ENCODE results near the gene PBX4. TPM values are rescaled to one million over a fixed set of nuclear protein-coding genes. Genes with fewer than 3 reads are reported as not detected.

The PBX4 gene
- total and polyA plus RNA-seq, 2 experiments from 2014 or later = 3.2 to 4.3 TPM

DNA sequence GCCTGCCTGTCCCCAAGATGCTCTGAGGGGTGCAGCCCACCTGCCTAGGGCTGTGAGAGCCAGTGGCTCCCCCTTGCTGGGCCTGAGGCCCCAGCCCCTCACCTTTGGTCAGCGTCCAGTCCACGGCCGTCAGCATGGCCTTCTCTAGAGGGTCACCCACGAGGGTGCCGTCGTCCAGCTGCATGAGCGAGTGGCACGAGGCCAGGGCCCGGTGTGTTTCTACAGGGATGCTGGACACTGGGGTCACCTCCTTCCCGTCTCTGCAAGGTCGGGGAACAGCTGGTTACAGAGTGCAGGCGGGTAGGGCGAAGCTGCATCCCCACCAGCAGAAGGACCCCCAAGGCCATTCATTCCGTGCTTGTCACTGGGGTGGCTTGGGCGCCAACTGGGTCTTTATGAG, 36.0 kb upstream of the PBX4 start:
- H3K79me2 ChIP-seq = peaks cover 2% of the 10 kb centered on the region
- H3K27me3 ChIP-seq = no peaks in the 10 kb centered on the region
- H3K4me1 ChIP-seq (ENCODE audit: insufficient read depth) = no peaks in the 10 kb centered on the region
- TF ChIP-seq EZH2phosphoT487 (IDR thresholded peaks at IDR 0.05; ENCODE audit: low read depth, severe bottlenecking, unreplicated experiment) (no peak), EZH2 (IDR thresholded peaks at IDR 0.05; ENCODE audit: borderline replicate concordance) (no peak), CTCF (IDR thresholded peaks at IDR 0.05; ENCODE audit: poor library complexity) (no peak)
- H3K9me2 ChIP-seq (replicated peaks; ENCODE audit: insufficient read depth) = no peaks in the 10 kb centered on the region
- 96% methylated on average over 15 of the region's 15 CpGs for WGBS (ENCODE audit: low lambda C conversion rate, missing lambda C conversion rate)
- H3K36me3 ChIP-seq (replicated peaks; ENCODE audit: insufficient read depth, low read depth) = no peaks in the 10 kb centered on the region
- H3K4me2 ChIP-seq = no peak overlapping the region
- no peak overlapping the region for H2AFZ ChIP-seq
- no peak for DNase-seq (ENCODE audit: low spot score)
- no peaks in the 10 kb centered on the region for H4K20me1 ChIP-seq (ENCODE audit: insufficient read depth, poor library complexity, severe bottlenecking)
- no peak overlapping the region for H3K4me3 ChIP-seq
- no peaks in the 10 kb centered on the region for H3K9me3 ChIP-seq (ENCODE audit: low read depth)
- H3K27ac ChIP-seq = no peak overlapping the region

DNA sequence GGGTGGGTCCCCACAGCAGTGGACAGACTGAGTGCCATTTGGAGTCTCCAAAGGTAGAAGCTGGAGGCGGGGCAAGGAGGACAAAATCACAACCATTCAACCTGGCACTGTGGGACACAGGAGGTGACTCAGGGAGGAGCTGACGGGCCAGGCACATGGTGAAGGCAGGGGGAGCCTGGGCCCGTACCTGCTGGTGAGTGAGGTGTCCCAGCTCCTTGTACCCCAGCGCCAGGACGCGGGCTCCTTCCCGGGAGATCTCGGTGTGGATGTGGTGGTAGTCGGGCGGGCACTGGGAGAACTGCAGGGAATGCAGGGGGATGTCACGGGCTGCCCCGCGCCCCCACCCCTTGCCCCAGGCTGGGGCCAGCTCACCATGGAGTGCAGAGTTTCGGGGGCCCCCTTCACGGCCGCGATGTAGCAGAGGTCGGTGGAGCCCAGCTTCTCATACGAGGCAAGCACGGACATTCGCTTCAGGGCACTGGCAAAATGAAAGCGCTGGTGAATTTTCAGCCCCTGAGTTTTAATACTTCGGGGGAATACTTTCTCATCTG, 35.2 kb upstream of the PBX4 start:
- Histone ChIP-seq H3K9me3 (ENCODE audit: low read depth) (no peaks in the 10 kb centered on the region), H3K4me1 (ENCODE audit: insufficient read depth) (no peaks in the 10 kb centered on the region), H2AFZ (no peak overlapping the region), H3K36me3 (replicated peaks; ENCODE audit: insufficient read depth, low read depth) (no peaks in the 10 kb centered on the region), H3K27me3 (no peaks in the 10 kb centered on the region), H3K79me2 (no peaks in the 10 kb centered on the region), H3K4me3 (no peak overlapping the region), H4K20me1 (ENCODE audit: insufficient read depth, poor library complexity, severe bottlenecking) (no peaks in the 10 kb centered on the region), H3K27ac (no peak overlapping the region), H3K9me2 (replicated peaks; ENCODE audit: insufficient read depth) (no peaks in the 10 kb centered on the region), H3K4me2 (no peak overlapping the region)
- TF ChIP-seq EZH2phosphoT487 (IDR thresholded peaks at IDR 0.05; ENCODE audit: low read depth, severe bottlenecking, unreplicated experiment) (no peak), EZH2 (IDR thresholded peaks at IDR 0.05; ENCODE audit: borderline replicate concordance) (no peak), CTCF (IDR thresholded peaks at IDR 0.05; ENCODE audit: poor library complexity) (no peak)
- peak; percentile 2 for DNase-seq (ENCODE audit: low spot score)
- 98% methylated on average over 22 of the region's 23 CpGs for WGBS (ENCODE audit: low lambda C conversion rate, missing lambda C conversion rate)

DNA sequence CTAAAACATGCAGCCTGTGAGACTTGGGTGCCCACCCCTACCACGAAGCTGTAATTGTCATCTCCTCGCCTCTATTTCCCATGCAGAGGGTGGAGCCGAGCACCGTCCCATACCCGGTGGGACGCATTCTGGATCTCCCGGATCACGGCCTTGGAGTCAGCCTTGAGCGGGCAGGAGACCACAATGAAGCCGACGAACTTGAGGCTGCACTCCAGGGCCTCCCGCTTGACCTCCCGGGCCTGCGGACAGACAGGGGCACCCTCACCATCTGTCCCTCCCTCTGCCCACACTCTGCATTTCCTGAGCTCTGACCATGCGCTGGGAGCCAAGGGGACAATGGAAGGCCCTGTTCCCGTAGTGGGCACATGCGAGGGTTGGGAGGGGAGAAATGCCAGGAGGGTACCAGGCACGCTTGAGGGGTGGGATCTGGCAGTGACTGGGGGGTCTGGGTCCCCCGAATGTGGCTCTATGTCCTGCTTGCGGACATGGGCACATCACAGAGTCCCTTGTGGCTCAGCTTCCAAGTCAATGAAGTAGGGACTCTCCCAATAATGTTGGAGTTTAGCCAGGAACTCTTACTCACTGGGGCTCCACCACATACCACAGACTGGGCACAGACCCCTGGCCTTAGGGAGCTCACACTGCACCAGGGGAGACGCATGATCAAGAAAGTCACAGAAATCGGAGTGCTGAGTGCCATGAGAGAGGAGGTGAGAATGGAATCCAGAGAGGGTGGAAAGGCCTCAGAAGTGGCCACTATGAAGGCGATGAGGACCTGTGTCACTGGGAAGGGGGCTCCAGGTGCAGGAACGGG, 34.2 kb upstream of the PBX4 start:
- TF ChIP-seq EZH2 (IDR thresholded peaks at IDR 0.05; ENCODE audit: borderline replicate concordance) (no peak), CTCF (IDR thresholded peaks at IDR 0.05; ENCODE audit: poor library complexity) (no peak), EZH2phosphoT487 (IDR thresholded peaks at IDR 0.05; ENCODE audit: low read depth, severe bottlenecking, unreplicated experiment) (no peak)
- peak; percentile 4 for DNase-seq (ENCODE audit: low spot score)
- Histone ChIP-seq H3K36me3 (replicated peaks; ENCODE audit: insufficient read depth, low read depth) (no peaks in the 10 kb centered on the region), H3K27ac (no peak overlapping the region), H3K79me2 (no peaks in the 10 kb centered on the region), H2AFZ (no peak overlapping the region), H3K27me3 (no peaks in the 10 kb centered on the region), H3K9me3 (ENCODE audit: low read depth) (no peaks in the 10 kb centered on the region), H4K20me1 (ENCODE audit: insufficient read depth, poor library complexity, severe bottlenecking) (no peaks in the 10 kb centered on the region), H3K9me2 (replicated peaks; ENCODE audit: insufficient read depth) (no peaks in the 10 kb centered on the region), H3K4me1 (ENCODE audit: insufficient read depth) (no peaks in the 10 kb centered on the region), H3K4me2 (no peak overlapping the region), H3K4me3 (no peak overlapping the region)
- WGBS (ENCODE audit: low lambda C conversion rate, missing lambda C conversion rate) = 97% methylated on average over 24 of the region's 24 CpGs

Data from hepatocyte (in vitro differentiated cells).